GM12878 (cell line): Measurements from ENCODE around the gene CERKL.

Experiments
- CBX5 ChIP-seq: sonication (generic); IDR thresholded peaks from 2 replicates; pipeline ENCODE4 v1.6.1; 2016; ENCODE audit warnings: low read depth, moderate library complexity, mild to moderate bottlenecking, inconsistent platforms
- CHD2 ChIP-seq: IDR thresholded peaks from 2 replicates; pipeline ENCODE4 v1.6.1; 2011; ENCODE audit warnings: low read depth, low read length, improper control_type of control experiment, borderline replicate concordance
- JUND ChIP-seq: IDR thresholded peaks from 2 replicates; pipeline ENCODE4 v1.6.1; 2012; ENCODE audit warnings: low read depth, mild to moderate bottlenecking, low read length, improper control_type of control experiment, moderate library complexity

DNA sequence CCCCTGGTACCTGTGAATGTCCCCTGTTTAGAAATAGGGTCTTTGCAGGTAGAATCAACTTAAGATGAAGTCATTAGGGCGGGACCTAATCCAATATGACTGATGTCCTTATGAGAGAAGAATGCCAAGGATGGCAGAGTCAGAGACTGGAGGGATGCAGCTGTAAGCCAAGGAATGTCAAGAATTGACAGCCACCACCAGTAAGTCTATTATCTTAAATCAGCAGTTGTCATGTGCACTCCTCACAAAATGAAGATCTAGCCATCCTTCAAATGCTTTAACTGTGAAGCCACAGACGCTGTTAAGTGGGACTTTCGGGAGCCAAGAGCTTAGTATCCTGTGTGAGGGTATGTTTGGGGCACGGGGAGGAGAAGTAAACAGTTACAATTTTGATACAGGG, 116.5 kb downstream of the CERKL start:
- TF ChIP-seq CHD2: no peak
- TF ChIP-seq JUND: no peak
- TF ChIP-seq CBX5: no peak
